CD14-positive monocyte (primary cell): ENCODE results near the gene HUWE1. TPM values are rescaled to one million over a fixed set of nuclear protein-coding genes. Genes with fewer than 3 reads are reported as not detected.

Experiments
- DNase-seq, 3 donors: peaks; one replicate each; pipeline ENCODE4 v3.0.0-alpha.2; 2011 to 2022
- H2AFZ ChIP-seq: 2 replicates; pipeline ENCODE4 v1.6.0; 2012; ENCODE audit warnings: mild to moderate bottlenecking, low read depth, low read length, inconsistent platforms; ENCODE audit not compliant: insufficient read depth, poor library complexity, severe bottlenecking
- H3K27ac ChIP-seq, 2 donors: 1 replicate in 1 of 2; 2 replicates in 1 of 2; pipeline ENCODE4 v1.5.1; 2012 to 2013; ENCODE audit warnings: low read length in 2 of 2, control low read depth in 1 of 2, inconsistent platforms in 1 of 2, low read depth in 1 of 2, mild to moderate bottlenecking in 1 of 2
- H3K27me3 ChIP-seq, 2 donors: one replicate each; pipeline versions ENCODE4 v1.6.0 to v1.6.1; 2011 to 2013; ENCODE audit warnings: low read length in 2 of 2; ENCODE audit not compliant: control insufficient read depth in 2 of 2, insufficient read depth in 2 of 2
- H3K36me3 ChIP-seq, 2 donors: replicated peaks in 1 of 2; 1 replicate in 1 of 2; 2 replicates in 1 of 2; pipeline versions ENCODE4 v1.5.1 to v1.6.1; 2012 to 2013; ENCODE audit warnings: low read length in 2 of 2, control low read depth in 1 of 2, inconsistent platforms in 1 of 2, mild to moderate bottlenecking in 1 of 2; ENCODE audit not compliant: insufficient read depth in 2 of 2, control insufficient read depth in 1 of 2
- H3K4me1 ChIP-seq, 2 donors: 1 replicate in 1 of 2; 2 replicates in 1 of 2; pipeline versions ENCODE4 v1.5.1 to v1.6.1; 2012 to 2013; ENCODE audit warnings: low read length in 2 of 2, control low read depth in 1 of 2, inconsistent platforms in 1 of 2, mild to moderate bottlenecking in 1 of 2, moderate library complexity in 1 of 2; ENCODE audit not compliant: insufficient read depth in 2 of 2, control insufficient read depth in 1 of 2
- H3K4me2 ChIP-seq: replicated peaks from 2 replicates; pipeline ENCODE3; 2012; ENCODE audit warnings: low read length, moderate library complexity, mild to moderate bottlenecking; ENCODE audit not compliant: poor library complexity, severe bottlenecking; ENCODE audit errors: extremely low read depth
- H3K4me3 ChIP-seq, 3 experiments: fragments of 200-600 bp in 1 of 3; sonication (generic) in 1 of 3; replicated peaks in 1 of 3; 1 replicate in 2 of 3; 2 replicates in 1 of 3; pipeline ENCODE4 v1.5.1; 2011 to 2013; ENCODE audit warnings: low read length in 3 of 3, mild to moderate bottlenecking in 3 of 3, control low read depth in 2 of 3, low read depth in 2 of 3, inconsistent platforms in 1 of 3, moderate library complexity in 1 of 3
- H3K79me2 ChIP-seq: 2 replicates; pipeline ENCODE4 v1.6.0; 2012; ENCODE audit warnings: mild to moderate bottlenecking, control low read depth, inconsistent platforms, low read length, moderate library complexity; ENCODE audit not compliant: insufficient read depth
- H3K9ac ChIP-seq: 2 replicates; pipeline ENCODE4 v1.6.0; 2017; ENCODE audit warnings: low read length, mild to moderate bottlenecking; ENCODE audit not compliant: insufficient read depth, poor library complexity, severe bottlenecking
- H3K9me3 ChIP-seq, 2 donors: replicated peaks in 1 of 2; 1 replicate in 1 of 2; 2 replicates in 1 of 2; pipeline versions ENCODE4 v1.5.1 to v1.6.1; 2012 to 2013; ENCODE audit warnings: low read length in 2 of 2, control low read depth in 1 of 2; ENCODE audit not compliant: control insufficient read depth in 1 of 2, insufficient read depth in 1 of 2
- H4K20me1 ChIP-seq: 2 replicates; pipeline ENCODE4 v1.6.0; 2012; ENCODE audit warnings: mild to moderate bottlenecking, low read length, control low read depth, moderate library complexity; ENCODE audit not compliant: insufficient read depth
- H3K27ac Mint-ChIP-seq, 7 donors: one replicate each; pipeline ENCODE4 v1.8.0; 2020; ENCODE audit warnings: mild to moderate bottlenecking in 7 of 7, mixed read lengths in 7 of 7, moderate library complexity in 6 of 7, inconsistent platforms in 2 of 7
- H3K27me3 Mint-ChIP-seq, 3 donors: one replicate each; pipeline ENCODE4 v1.8.0; 2021 to 2022; ENCODE audit warnings: low read depth in 3 of 3, mild to moderate bottlenecking in 3 of 3, mixed read lengths in 3 of 3, moderate library complexity in 3 of 3, inconsistent platforms in 1 of 3
- H3K36me3 Mint-ChIP-seq, 2 donors: one replicate each; pipeline ENCODE4 v1.8.0; 2020; ENCODE audit warnings: mixed read lengths in 2 of 2, inconsistent platforms in 1 of 2, mild to moderate bottlenecking in 1 of 2
- H3K4me1 Mint-ChIP-seq: one replicate; pipeline ENCODE4 v1.8.0; 2020; ENCODE audit warnings: mild to moderate bottlenecking, mixed read lengths
- H3K4me3 Mint-ChIP-seq, 2 donors: one replicate each; pipeline ENCODE4 v1.8.0; 2020; ENCODE audit warnings: mild to moderate bottlenecking in 2 of 2, mixed read lengths in 2 of 2, moderate library complexity in 1 of 2
- H3K9me3 Mint-ChIP-seq, 7 donors: one replicate each; pipeline ENCODE4 v1.8.0; 2020 to 2022; ENCODE audit warnings: mixed read lengths in 7 of 7, mild to moderate bottlenecking in 6 of 7, moderate library complexity in 6 of 7, inconsistent platforms in 2 of 7
- WGBS: methylation state at CpG from one replicate; pipeline ENCODE4 v1.1.5; 2013; ENCODE audit warnings: missing lambda C conversion rate; ENCODE audit not compliant: insufficient coverage; 5-methylcytosine and 5-hydroxymethylcytosine counted together
- intact Hi-C, 2 donors: fragments of 100-400 bp; cut with micrococcal nuclease; formaldehyde crosslinking; loops; one replicate each; pipeline versions ENCODE4 v1.15.0 to v1.15.1; 2023
- polyA plus RNA-seq, 3 donors: library from polyadenylated mRNA; depleted of rRNA in 1 of 3; unstranded in 2 of 3; stranded (reverse) in 1 of 3; fragments of 300-500 nt in 2 of 3; fragments of >200 nt in 1 of 3; fragmentation: Illumina TruSeq in 2 of 3; gene quantifications; 1 replicate in 2 of 3; 2 replicates in 1 of 3; pipeline ENCODE4 v1.2.3, GENCODE V29; 2012 to 2021
- TF ChIP-seq, protein P1 (sequence below): fragments of 200-600 bp; IDR thresholded peaks from one replicate; pipeline ENCODE4 v1.8.0; 2022; ENCODE audit warnings: antibody characterized with exemption, mild to moderate bottlenecking

HUWE1 gene
- polyA plus RNA-seq, 3 donors = 1.8 to 31.1 (median 4.3) TPM

GRCh38 chrX:53688300-53688699, 1.8 kb upstream of the HUWE1 start:
- Histone ChIP-seq H3K27me3 (no peaks in the 10 kb centered on the region), H3K4me3 (no peak overlapping the region), H3K9me3 (no peaks in the 10 kb centered on the region), H3K4me2 (no peak overlapping the region), H3K79me2 (peaks cover 15% of the 10 kb centered on the region), H3K36me3 (no peaks in the 10 kb centered on the region), H4K20me1 (no peaks in the 10 kb centered on the region), H3K9ac (no peak overlapping the region), H3K4me1 (peaks cover 11 to 18% of the 10 kb centered on the region in 2 donors), H2AFZ (no peak overlapping the region), H3K27ac (no peak overlapping the region)
- Mint-ChIP-seq H3K4me1 (peaks cover 18% of the 10 kb centered on the region), H3K27me3 (peaks cover 2 to 25% (median 2%) of the 10 kb centered on the region in 3 donors), H3K27ac (no peak overlapping the region), H3K36me3 (no peaks in the 10 kb centered on the region), H3K9me3 (peaks cover 0 to 21% (median 7%) of the 10 kb centered on the region in 7 donors), H3K4me3 (no peak overlapping the region)
- no peak for DNase-seq
- intact Hi-C loops = loop anchor here (10.0 kb wide), 3 partner anchors 357 to 1117 kb away; partner anchors contain the start of genes GNL3L (in 1 of the 2), MAGED2 (in 1 of the 2) and PHF8 (in 1 of the 2)
- TF ChIP-seq, protein P1, sequence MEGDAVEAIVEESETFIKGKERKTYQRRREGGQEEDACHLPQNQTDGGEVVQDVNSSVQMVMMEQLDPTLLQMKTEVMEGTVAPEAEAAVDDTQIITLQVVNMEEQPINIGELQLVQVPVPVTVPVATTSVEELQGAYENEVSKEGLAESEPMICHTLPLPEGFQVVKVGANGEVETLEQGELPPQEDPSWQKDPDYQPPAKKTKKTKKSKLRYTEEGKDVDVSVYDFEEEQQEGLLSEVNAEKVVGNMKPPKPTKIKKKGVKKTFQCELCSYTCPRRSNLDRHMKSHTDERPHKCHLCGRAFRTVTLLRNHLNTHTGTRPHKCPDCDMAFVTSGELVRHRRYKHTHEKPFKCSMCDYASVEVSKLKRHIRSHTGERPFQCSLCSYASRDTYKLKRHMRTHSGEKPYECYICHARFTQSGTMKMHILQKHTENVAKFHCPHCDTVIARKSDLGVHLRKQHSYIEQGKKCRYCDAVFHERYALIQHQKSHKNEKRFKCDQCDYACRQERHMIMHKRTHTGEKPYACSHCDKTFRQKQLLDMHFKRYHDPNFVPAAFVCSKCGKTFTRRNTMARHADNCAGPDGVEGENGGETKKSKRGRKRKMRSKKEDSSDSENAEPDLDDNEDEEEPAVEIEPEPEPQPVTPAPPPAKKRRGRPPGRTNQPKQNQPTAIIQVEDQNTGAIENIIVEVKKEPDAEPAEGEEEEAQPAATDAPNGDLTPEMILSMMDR = no peak
- no CpG with 5 or more reads among the region's 7 CpGs for WGBS

- peak overlapping the region; percentile 50 to 88 (median 66) for H3K27ac Mint-ChIP-seq
- H3K4me2 ChIP-seq = peak overlapping the region; percentile 82
- TF ChIP-seq, protein P1 = no peak
- peak overlapping the region; percentile 87 to 93 for H3K4me3 Mint-ChIP-seq
- no CpG with 5 or more reads among the region's 4 CpGs for WGBS
- peak overlapping the region; percentile 56 to 69 for H3K27ac ChIP-seq
- peaks cover 41% of the 10 kb centered on the region for H3K79me2 ChIP-seq
- peaks cover 6 to 9% of the 10 kb centered on the region in 2 donors for H3K36me3 Mint-ChIP-seq
- peaks cover 2 to 17% (median 3%) of the 10 kb centered on the region in 3 donors for H3K27me3 Mint-ChIP-seq
- H3K4me1 ChIP-seq = peaks cover 22 to 28% of the 10 kb centered on the region in 2 donors
- peak overlapping the region; percentile 82 for H2AFZ ChIP-seq
- H3K9ac ChIP-seq = peak overlapping the region; percentile 78
- H3K9me3 ChIP-seq = no peaks in the 10 kb centered on the region
- DNase-seq = no peak
- H3K36me3 ChIP-seq = peaks cover 3 to 6% of the 10 kb centered on the region in 2 donors
- peaks cover 29% of the 10 kb centered on the region for H3K4me1 Mint-ChIP-seq
- intact Hi-C loops = loop anchor here (10.0 kb wide), 3 partner anchors 359 to 1119 kb away; partner anchors contain the start of genes GNL3L (in 1 of the 2), MAGED2 (in 1 of the 2) and PHF8 (in 1 of the 2)
- H3K9me3 Mint-ChIP-seq = peaks cover 0 to 29% (median 7%) of the 10 kb centered on the region in 7 donors
- H3K27me3 ChIP-seq = no peaks in the 10 kb centered on the region
- H4K20me1 ChIP-seq = no peaks in the 10 kb centered on the region
- peak overlapping the region; percentile 60 to 79 (median 73) for H3K4me3 ChIP-seq
Measured at GRCh38 chrX:53685711-53686110, 808 bp downstream of the HUWE1 start.
